WTC11 (cell line): Measurements from ENCODE around the gene KRTCAP3. TPM values are rescaled to one million over a fixed set of nuclear protein-coding genes. Genes with fewer than 3 reads are reported as not detected.

Experiments
- ARID4B ChIP-seq: sonication (generic); formaldehyde crosslinking; IDR thresholded peaks from 2 replicates; pipeline ENCODE4 v1.8.0; 2023; ENCODE audit warnings: missing genetic modification reagents, mild to moderate bottlenecking, borderline replicate concordance
- CDX4 ChIP-seq: fragments of 250-450 bp; sonication (Bioruptor Pico); IDR thresholded peaks from 2 replicates; pipeline ENCODE4 v1.9.0; 2021; ENCODE audit warnings: moderate library complexity, mild to moderate bottlenecking, inconsistent platforms, borderline replicate concordance
- E2F4 ChIP-seq: sonication (generic); formaldehyde crosslinking; IDR thresholded peaks from 2 replicates; pipeline ENCODE4 v1.8.1; 2022; ENCODE audit warnings: low read depth, mild to moderate bottlenecking, moderate library complexity, missing genetic modification reagents, borderline replicate concordance
- ERG ChIP-seq: fragments of 250-450 bp; sonication (Bioruptor Pico); IDR thresholded peaks from 2 replicates; pipeline ENCODE4 v1.8.0; 2021; ENCODE audit warnings: mild to moderate bottlenecking
- ESRRA ChIP-seq: sonication (generic); formaldehyde crosslinking; IDR thresholded peaks from 2 replicates; pipeline ENCODE4 v1.8.1; 2022; ENCODE audit warnings: mild to moderate bottlenecking, missing genetic modification reagents, borderline replicate concordance
- FOXP4 ChIP-seq: sonication (generic); formaldehyde crosslinking; IDR thresholded peaks from 2 replicates; pipeline ENCODE4 v1.8.0; 2022; ENCODE audit warnings: mild to moderate bottlenecking, missing genetic modification reagents
- GRHL2 ChIP-seq: fragments of 250-450 bp; sonication (Bioruptor Pico); IDR thresholded peaks from 2 replicates; pipeline ENCODE4 v1.8.0; 2022; ENCODE audit warnings: mild to moderate bottlenecking, moderate library complexity; ENCODE audit not compliant: insufficient replicate concordance, severe bottlenecking
- GTF2I ChIP-seq: fragments of 250-450 bp; sonication (Bioruptor Pico); conservative IDR thresholded peaks from 2 replicates; pipeline ENCODE4 v1.4.0; 2021; ENCODE audit warnings: mild to moderate bottlenecking
- MLX ChIP-seq: sonication (generic); formaldehyde crosslinking; IDR thresholded peaks from 2 replicates; pipeline ENCODE4 v1.8.1; 2023; ENCODE audit warnings: mild to moderate bottlenecking, missing genetic modification reagents, moderate library complexity
- NR1H2 ChIP-seq: sonication (generic); formaldehyde crosslinking; IDR thresholded peaks from 2 replicates; pipeline ENCODE4 v1.9.0; 2021; ENCODE audit warnings: mild to moderate bottlenecking, moderate library complexity, missing genetic modification reagents
- PREB ChIP-seq: sonication (generic); formaldehyde crosslinking; IDR thresholded peaks from 2 replicates; pipeline ENCODE4 v1.8.1; 2022; ENCODE audit warnings: mild to moderate bottlenecking, missing genetic modification reagents, moderate library complexity, borderline replicate concordance
- RELA ChIP-seq: sonication (generic); formaldehyde crosslinking; IDR thresholded peaks from 2 replicates; pipeline ENCODE4 v1.8.1; 2022; ENCODE audit warnings: missing genetic modification reagents, mild to moderate bottlenecking, borderline replicate concordance
- SOX15 ChIP-seq: fragments of 250-450 bp; sonication (Bioruptor Pico); IDR thresholded peaks from 2 replicates; pipeline ENCODE4 v1.9.0; 2021; ENCODE audit warnings: mild to moderate bottlenecking
- SP1 ChIP-seq: sonication (generic); formaldehyde crosslinking; conservative IDR thresholded peaks from 2 replicates; pipeline ENCODE4 v1.8.1; 2022; ENCODE audit warnings: missing genetic modification reagents
- TEAD1 ChIP-seq: sonication (generic); formaldehyde crosslinking; IDR thresholded peaks from 2 replicates; pipeline ENCODE4 v1.8.0; 2022; ENCODE audit warnings: mild to moderate bottlenecking, missing genetic modification reagents
- TEAD4 ChIP-seq: sonication (generic); formaldehyde crosslinking; IDR thresholded peaks from 2 replicates; pipeline ENCODE4 v1.8.0; 2022; ENCODE audit warnings: mild to moderate bottlenecking, missing genetic modification reagents
- USF2 ChIP-seq: sonication (generic); formaldehyde crosslinking; IDR thresholded peaks from 2 replicates; pipeline ENCODE4 v1.8.1; 2023; ENCODE audit warnings: mild to moderate bottlenecking, missing genetic modification reagents, moderate library complexity
- ZNF219 ChIP-seq: sonication (generic); formaldehyde crosslinking; IDR thresholded peaks from 2 replicates; pipeline ENCODE4 v1.8.0; 2023; ENCODE audit warnings: missing genetic modification reagents, mild to moderate bottlenecking, borderline replicate concordance
- ZNF281 ChIP-seq: sonication (generic); formaldehyde crosslinking; IDR thresholded peaks from 2 replicates; pipeline ENCODE4 v1.8.0; 2023; ENCODE audit warnings: mild to moderate bottlenecking, missing genetic modification reagents
- total RNA-seq: library from RNA; stranded (reverse); gene quantifications from 3 replicates; pipeline ENCODE4 v1.2.3, GENCODE V29; 2021

The KRTCAP3 gene
- total RNA-seq, 1 experiment from 2014 or later, result 41.9 TPM

- TF ChIP-seq ARID4B, result no peak
- TF ChIP-seq ESRRA (CRISPR knock-in tag), result peak; percentile 89; the same call in 1 of the 2 replicates
- TF ChIP-seq USF2 (CRISPR knock-in tag), result peak; percentile 22; the same call in 1 of the 2 replicates
- no peak for TF ChIP-seq CDX4
- no peak for TF ChIP-seq SOX15
- TF ChIP-seq ZNF281 (CRISPR knock-in tag), result peak; percentile 49; the same call in 1 of the 2 replicates
- TF ChIP-seq FOXP4 (CRISPR knock-in tag), result no peak; the same call in 1 of the 2 replicates
- no peak for TF ChIP-seq ERG
- TF ChIP-seq GRHL2 (CRISPR knock-in tag), result no peak
- TF ChIP-seq MLX (CRISPR knock-in tag), result peak; percentile 88
- 0 out of 2 replicates have a peak, but pooled peaks have one; percentile 27 for TF ChIP-seq TEAD1 (CRISPR knock-in tag)
- no peak for TF ChIP-seq GTF2I (CRISPR knock-in tag)
- peak; percentile 41 for TF ChIP-seq PREB (CRISPR knock-in tag)
- TF ChIP-seq SP1 (CRISPR knock-in tag), result peak; percentile 98
- TF ChIP-seq E2F4 (CRISPR knock-in tag), result 0 out of 2 replicates have a peak, but pooled peaks have one; percentile 56
- no peak for TF ChIP-seq NR1H2 (CRISPR knock-in tag)
- TF ChIP-seq RELA (CRISPR knock-in tag), result peak; percentile 85; the same call in 1 of the 2 replicates
- TF ChIP-seq ZNF219, result no peak
- no peak for TF ChIP-seq TEAD4 (CRISPR knock-in tag)
These were observed 32.7 kb upstream of the KRTCAP3 start, which contains the start of gene PPM1G (continued) for GRCh38 chr2:27409321-27410073.
